CD4-positive, alpha-beta T cell treated with Interleukin-12 subunit alpha and Interleukin-12 subunit beta, for 1 hour (primary cell): Measurements from ENCODE around the gene GNG11.
"Not testable (repeated sequence)": the region's sequence is repeated elsewhere in the genome, so short reads cannot be mapped to it uniquely, and the experiment has no call there.

Source experiments
- DNase-seq: peaks from one replicate; pipeline ENCODE4 v3.0.0-alpha.2; 2020

GNG11 gene

GRCh38 chr7:93921607-93922566 lies at the start of gene GNG11:
Gene GNG11 (plus strand): TSS chr7:93921735. CDS start chr7:93922138, 403 bp downstream.
- DNase-seq, result no peak

- DNase-seq, result no peak
These were observed 47.4 kb upstream of the GNG11 start for GRCh38 chr7:93873998-93874574.

DNA sequence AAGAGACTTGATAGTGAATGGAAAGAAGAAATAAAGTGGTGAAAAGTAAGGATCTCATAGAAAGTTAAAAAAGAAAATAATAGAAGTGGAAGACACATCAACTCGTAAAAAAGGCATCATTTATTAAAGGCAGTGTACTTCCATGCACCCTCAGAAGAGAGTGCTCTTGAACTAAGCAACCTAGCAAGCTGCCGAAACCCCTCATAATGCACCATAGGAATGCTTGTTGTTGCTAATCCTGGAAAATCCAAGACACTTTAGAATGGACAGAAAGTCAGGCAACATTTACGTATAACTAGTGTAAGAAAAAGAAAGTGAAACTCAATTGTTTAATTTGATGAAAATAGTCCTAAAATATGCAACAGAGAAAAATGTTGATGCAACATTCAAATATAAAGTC lies 43.8 kb upstream of the GNG11 start:
- DNase-seq, result no peak

DNA sequence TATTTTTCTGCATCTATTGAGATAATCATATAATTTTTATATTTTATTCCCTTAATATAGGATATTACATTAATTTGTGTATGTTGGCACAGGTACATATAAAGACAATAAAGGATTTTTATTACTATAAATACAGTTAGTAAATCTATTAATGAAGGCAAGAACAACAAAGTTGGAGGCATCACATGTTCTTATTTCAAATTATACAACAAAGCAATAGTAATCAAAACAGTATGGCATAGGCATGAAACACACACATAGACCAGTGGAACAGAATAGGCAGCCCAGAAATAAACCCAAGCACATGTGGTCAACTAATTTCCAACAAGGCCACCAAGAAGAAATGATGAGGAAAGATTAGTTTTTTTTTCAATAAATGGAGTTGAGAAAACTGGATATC lies 42.2 kb upstream of the GNG11 start:
- no peak for DNase-seq

GRCh38 chr7:93882468-93882867 lies 39.1 kb upstream of the GNG11 start:
- no peak for DNase-seq

DNA sequence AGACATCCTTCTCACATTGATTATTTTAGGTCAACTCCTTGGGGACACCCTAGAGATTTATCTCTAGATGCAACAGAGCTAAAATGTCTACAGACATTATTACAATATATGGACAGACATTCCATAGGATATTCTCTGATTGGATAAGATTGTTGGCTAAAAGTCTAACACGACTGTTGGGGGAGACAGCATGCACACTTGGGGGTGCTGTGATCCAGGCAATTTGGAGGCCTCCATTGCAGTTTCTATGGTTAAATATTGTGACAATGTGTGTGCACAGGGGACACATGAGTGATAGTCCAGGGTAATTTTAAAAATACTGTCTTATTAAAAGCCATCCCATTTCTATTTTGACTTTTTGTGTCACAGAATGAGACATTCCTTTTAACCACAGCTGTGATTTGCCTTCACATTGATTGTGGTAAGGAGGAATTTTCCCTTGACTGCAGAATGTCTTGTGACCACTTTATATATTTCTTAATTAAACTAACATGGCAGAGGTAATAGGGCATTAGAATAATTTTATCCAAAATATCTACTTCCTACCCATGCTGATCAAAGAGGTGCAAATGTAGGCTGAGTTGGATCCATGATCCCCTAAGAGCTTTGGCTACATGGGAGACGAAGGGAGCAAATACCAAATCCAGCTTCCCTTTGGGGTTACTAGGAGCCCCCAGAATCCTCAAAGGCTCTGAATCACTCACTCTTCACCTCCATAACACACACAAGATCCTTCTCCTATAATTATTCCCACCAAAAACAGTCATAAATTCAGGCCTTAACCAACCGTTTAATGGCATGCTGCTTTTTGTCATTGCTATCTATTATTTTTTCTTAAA lies 38.2 kb upstream of the GNG11 start:
- DNase-seq, result no peak

DNA sequence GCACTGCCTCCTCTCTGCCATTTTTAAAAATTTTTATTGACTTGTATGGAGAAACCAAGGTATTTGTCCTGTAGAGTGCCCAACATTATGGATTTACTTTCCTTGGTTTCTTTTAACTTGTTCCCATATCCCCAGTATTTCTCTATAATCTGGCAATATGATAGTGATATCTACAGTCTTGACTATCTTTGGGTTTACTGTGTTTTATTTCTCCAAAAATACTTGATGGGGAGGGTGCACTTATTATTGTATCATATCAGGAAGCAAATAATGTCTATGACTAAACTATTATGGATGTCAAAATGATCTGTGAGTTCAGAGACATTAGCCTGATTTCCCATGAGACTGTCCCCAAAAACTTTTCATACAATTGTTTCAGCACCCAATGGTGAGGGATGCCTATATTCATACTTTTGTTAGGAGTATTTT lies 37.6 kb upstream of the GNG11 start:
- no peak for DNase-seq

GRCh38 chr7:93884541-93884940 lies 37.0 kb upstream of the GNG11 start:
- no peak for DNase-seq

DNA sequence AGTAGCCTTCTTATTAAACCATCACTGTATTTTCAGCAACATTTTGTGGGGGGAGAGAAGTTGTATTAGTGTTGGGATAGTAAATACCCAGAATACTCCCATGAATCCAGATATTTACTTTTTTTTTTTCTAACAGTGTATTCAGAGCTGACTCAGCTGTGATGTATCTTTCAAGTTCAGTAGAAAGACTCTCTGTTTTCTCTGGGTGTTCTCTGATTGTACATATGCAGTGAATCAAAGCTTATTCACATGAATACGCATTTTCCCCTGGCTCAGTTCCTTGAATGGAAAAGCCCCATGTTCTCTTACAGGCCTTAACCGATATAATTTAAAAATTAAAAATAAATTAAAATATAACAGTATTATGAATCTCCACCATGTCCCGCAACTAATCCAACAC lies 32.3 kb upstream of the GNG11 start:
- DNase-seq, result no peak

DNA sequence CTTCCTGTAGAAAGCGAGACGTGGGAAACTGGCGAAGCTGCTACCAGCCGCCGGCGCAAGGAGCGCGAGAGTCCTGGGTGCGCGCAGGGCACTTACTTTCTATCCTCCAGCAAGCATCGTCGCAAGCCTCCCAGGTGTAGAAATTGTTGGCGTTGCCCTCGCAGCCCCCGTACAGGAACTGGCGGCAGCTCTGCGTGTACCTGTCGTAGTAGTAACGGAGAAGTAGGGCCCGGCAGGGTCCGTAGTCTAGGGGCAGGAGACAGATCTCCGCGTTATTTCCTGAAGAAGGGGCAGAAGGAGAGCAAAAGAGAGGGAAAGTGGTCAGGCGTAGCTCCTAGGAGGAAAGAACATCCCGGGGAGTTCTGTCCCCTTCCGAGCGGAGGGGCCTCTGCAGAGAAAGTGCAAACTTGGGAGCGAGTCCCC lies 31.5 kb upstream of the GNG11 start:
- no peak for DNase-seq

DNA sequence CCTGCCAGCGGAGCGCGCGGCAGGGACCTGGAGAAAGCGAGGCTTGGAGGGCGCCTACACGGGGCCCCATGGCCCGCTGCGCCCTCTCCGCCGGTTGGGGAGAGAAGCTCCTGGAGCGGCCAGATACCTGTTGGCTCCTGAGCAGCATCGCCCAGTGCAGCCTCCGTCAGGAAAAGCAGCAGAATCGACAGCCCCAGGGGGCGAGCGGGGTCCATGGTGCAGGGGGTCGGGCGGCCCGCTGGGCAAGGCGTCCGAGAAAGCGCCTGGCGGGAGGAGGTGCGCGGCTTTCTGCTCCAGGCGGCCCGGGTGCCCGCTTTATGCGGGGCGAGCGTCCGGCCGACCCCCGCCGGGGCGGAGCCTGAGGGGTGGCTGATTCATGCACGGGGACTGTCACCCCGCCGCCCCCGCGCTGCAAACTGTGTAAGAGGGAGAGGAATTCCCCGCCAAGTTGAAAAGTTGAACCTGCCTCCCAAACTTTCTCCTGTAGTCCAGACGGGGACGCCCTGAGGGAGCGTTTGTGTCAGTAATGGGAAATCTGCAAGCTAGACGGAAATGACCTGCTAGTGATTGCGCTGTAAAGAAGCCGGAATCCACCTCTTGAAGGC lies 31.0 kb upstream of the GNG11 start, which contains the start of gene TFPI2:
TSS of gene TFPI2 (minus strand) at position 290 of the 605 bp plus-strand sequence. CDS start at position 215, 75 bp downstream.
- no peak for DNase-seq

- DNase-seq, result no peak
These were observed 27.1 kb upstream of the GNG11 start for GRCh38 chr7:93894426-93894825.

GRCh38 chr7:93894966-93895640 lies 26.4 kb upstream of the GNG11 start:
- DNase-seq, result no peak

GRCh38 chr7:93895859-93896600 lies 25.5 kb upstream of the GNG11 start:
- no peak for DNase-seq

GRCh38 chr7:93897680-93898079 lies 23.9 kb upstream of the GNG11 start:
- DNase-seq, result no peak

DNA sequence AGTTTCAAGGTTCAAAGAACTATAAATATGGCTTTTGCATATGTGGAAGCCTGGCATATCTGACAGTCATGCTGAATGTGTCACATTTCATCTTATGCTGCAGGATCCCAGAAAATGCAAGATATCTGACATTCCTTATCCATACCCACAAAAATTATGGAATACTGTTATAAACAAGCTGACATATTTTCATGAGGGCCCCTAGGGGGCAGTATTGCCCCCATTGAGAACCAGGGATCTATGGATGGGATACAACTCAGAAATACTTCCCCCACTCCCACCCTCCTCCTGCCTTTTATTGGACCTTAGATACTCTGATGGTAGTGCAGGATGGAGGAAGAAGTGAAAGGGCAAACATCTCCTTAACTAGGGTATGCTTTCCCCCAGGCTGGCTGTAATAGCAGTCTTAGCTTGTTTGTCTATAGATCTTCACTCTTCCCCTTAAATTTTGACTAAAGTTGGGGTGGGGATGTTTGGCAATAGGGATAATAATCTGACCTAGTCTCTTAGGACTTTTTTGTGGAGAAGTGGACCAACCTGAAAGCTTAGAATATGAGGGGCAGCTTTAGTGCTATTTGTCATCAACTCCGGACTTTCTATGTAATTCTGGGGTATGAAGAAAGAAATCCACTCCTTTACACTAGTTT lies 18.6 kb upstream of the GNG11 start:
- DNase-seq, result no peak

GRCh38 chr7:93906267-93906666 lies 15.3 kb upstream of the GNG11 start, which contains the start of gene GNGT1:
Gene GNGT1 (plus strand): TSS chr7:93906567. CDS start chr7:93906747, 180 bp downstream.
- no peak for DNase-seq

- no peak for DNase-seq
These were observed 11.2 kb upstream of the GNG11 start for GRCh38 chr7:93910076-93910994.

DNA sequence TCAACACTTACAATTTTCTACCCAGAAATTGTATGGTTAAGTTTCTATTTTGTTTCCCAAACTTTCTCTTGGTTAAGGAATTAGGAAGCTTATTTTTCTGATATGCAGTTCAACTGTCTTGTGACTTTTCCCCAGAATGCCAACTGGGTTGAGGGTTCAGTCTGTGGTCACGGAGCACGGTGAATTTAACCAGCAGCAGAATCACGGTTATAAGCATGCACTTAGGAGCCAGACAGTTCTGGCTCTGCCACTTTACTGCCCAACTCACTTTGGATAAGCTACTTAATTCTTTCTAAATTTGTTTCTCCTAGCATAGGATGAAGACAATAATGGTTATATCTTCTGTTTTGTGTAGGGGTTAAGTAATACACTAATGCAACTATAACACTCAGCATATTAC lies 10.3 kb upstream of the GNG11 start:
- not testable (repeated sequence) for DNase-seq

GRCh38 chr7:93911661-93912060 lies 9.9 kb upstream of the GNG11 start:
- DNase-seq, result not testable (repeated sequence)
